Activated naive CD4-positive, alpha-beta T cell treated with anti-CD3 and anti-CD28 coated beads, Interleukin-2, amount 10 ng/mL, durations not matched to agents 7 days and 5 days (primary cell): ENCODE results near the gene PER1.
"Not testable (repeated sequence)": the region's sequence is repeated elsewhere in the genome, so short reads cannot be mapped to it uniquely, and the experiment has no call there.

Experiments
- CTCF ChIA-PET: fragments of 350-600 bp; sonication (Branson Sonifier 250); formaldehyde crosslinking; loops from one replicate; lab custom pipeline; 2021; ENCODE audit warnings: antibody characterized with exemption; lab: Charles Lee
- DNase-seq: peaks from one replicate; pipeline ENCODE4 v3.0.0-alpha.2; 2020
- H3K27ac Mint-ChIP-seq: one replicate; pipeline ENCODE4 v1.8.0; 2021; ENCODE audit warnings: mild to moderate bottlenecking, moderate library complexity, mixed read lengths
- H3K27me3 Mint-ChIP-seq: one replicate; pipeline ENCODE4 v1.8.0; 2021; ENCODE audit warnings: mild to moderate bottlenecking, mixed read lengths
- H3K36me3 Mint-ChIP-seq: one replicate; pipeline ENCODE4 v1.8.0; 2021; ENCODE audit warnings: mixed read lengths
- H3K4me1 Mint-ChIP-seq: one replicate; pipeline ENCODE4 v1.8.0; 2021; ENCODE audit warnings: mixed read lengths
- H3K4me3 Mint-ChIP-seq: one replicate; pipeline ENCODE4 v1.8.0; 2021; ENCODE audit warnings: mild to moderate bottlenecking, moderate library complexity, mixed read lengths
- H3K9me3 Mint-ChIP-seq: one replicate; pipeline ENCODE4 v1.8.0; 2021; ENCODE audit warnings: mixed read lengths

PER1 gene

GRCh38 chr17:8108972-8109660 is 43.1 kb downstream of the PER1 start:
- DNase-seq = no peak
- CTCF ChIA-PET = interaction anchor here (1.5 to 11.2 kb wide), 7 partner anchors 16 to 50 kb away, joined by 3 to 113 read pairs (median 31); no protein-coding TSS in a partner anchor
- Mint-ChIP-seq H3K27ac (no peak overlapping the region), H3K27me3 (peaks cover 83% of the 10 kb centered on the region), H3K36me3 (no peaks in the 10 kb centered on the region), H3K9me3 (no peaks in the 10 kb centered on the region), H3K4me1 (peaks cover 2% of the 10 kb centered on the region), H3K4me3 (no peak overlapping the region)

GRCh38 chr17:8106980-8107379 is 45.2 kb downstream of the PER1 start:
- not testable (repeated sequence) for H3K9me3 Mint-ChIP-seq, H3K4me1 Mint-ChIP-seq, H3K4me3 Mint-ChIP-seq, H3K27ac Mint-ChIP-seq, DNase-seq, H3K36me3 Mint-ChIP-seq
- CTCF ChIA-PET = interaction anchor here (1.0 to 11.2 kb wide), 4 partner anchors 9 to 47 kb away, joined by 5 to 113 read pairs (median 47); no protein-coding TSS in a partner anchor
- H3K27me3 Mint-ChIP-seq = peaks cover 76% of the 10 kb centered on the region

- Mint-ChIP-seq H3K9me3 (no peaks in the 10 kb centered on the region), H3K4me3 (no peak overlapping the region), H3K27ac (no peak overlapping the region), H3K4me1 (peaks cover 2% of the 10 kb centered on the region), H3K36me3 (no peaks in the 10 kb centered on the region), H3K27me3 (peaks cover 66% of the 10 kb centered on the region)
- DNase-seq = no peak
- CTCF ChIA-PET = interaction anchor here (1.0 to 11.2 kb wide), 4 partner anchors 10 to 46 kb away, joined by 5 to 113 read pairs (median 47); no protein-coding TSS in a partner anchor
Observed at GRCh38 chr17:8105957-8106398, 46.2 kb downstream of the PER1 start.

- no peaks in the 10 kb centered on the region for H3K4me1 Mint-ChIP-seq
- no peak overlapping the region for H3K27ac Mint-ChIP-seq
- no peaks in the 10 kb centered on the region for H3K9me3 Mint-ChIP-seq
- peaks cover 59% of the 10 kb centered on the region for H3K27me3 Mint-ChIP-seq
- CTCF ChIA-PET = interaction anchor here (0.7 to 11.2 kb wide), 5 partner anchors 10 to 45 kb away, joined by 3 to 113 read pairs (median 6); no protein-coding TSS in a partner anchor
- no peak for DNase-seq
- H3K4me3 Mint-ChIP-seq = no peak overlapping the region
- no peaks in the 10 kb centered on the region for H3K36me3 Mint-ChIP-seq
Observed at GRCh38 chr17:8104911-8105310, 47.3 kb downstream of the PER1 start.

- CTCF ChIA-PET = interaction anchor here (1.2 to 11.2 kb wide), 4 partner anchors 10 to 44 kb away, joined by 4 to 113 read pairs (median 46); partner anchors contain the start of gene ALOXE3
- Mint-ChIP-seq H3K9me3 (no peaks in the 10 kb centered on the region), H3K27ac (no peak overlapping the region), H3K4me3 (no peak overlapping the region), H3K36me3 (no peaks in the 10 kb centered on the region), H3K27me3 (peaks cover 48% of the 10 kb centered on the region), H3K4me1 (no peaks in the 10 kb centered on the region)
- DNase-seq = no peak
Observed at GRCh38 chr17:8103549-8103948, 48.7 kb downstream of the PER1 start.

DNA sequence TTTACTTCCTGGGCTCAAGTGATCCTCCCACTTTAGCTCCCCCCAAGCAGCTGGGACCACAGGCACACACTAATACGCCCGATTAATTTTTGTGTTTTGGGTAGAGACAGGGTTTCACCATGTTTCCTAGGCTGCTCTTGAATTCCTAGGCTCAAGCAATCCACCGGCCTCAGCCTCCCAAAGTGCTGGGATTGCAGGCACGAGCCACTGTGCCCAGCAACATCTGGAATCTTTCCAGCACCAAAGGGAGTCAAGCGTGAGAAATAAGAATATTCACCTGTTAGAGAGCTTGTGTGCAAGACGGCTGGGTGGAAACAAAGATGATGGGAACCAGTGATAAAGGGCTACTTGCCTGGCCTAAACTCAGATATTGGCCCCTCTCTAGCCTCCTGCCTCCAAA is 50.5 kb downstream of the PER1 start:
- no peak overlapping the region for H3K4me3 Mint-ChIP-seq

DNA sequence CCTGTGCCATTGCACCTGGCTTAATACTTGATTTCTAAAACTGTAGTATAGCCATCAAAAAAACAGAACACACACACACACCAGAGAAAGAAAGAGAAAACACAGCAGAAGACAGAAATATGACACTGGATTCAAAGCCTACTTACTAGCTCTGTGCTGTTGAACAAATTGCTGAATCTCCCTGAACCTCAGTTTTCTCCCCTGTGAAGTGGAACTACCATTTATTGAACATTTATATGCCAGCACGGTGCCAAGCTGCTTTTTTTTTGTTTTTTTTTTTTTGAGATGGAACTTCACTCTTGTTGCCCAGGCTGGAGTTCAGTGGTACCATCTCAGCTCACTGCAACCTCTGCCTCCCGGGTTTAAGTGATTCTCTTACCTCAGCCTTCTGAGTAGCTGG is 51.4 kb downstream of the PER1 start:
- Mint-ChIP-seq H3K4me3 (no peak overlapping the region), H3K4me1 (peaks cover 2% of the 10 kb centered on the region), H3K27me3 (peaks cover 43% of the 10 kb centered on the region), H3K9me3 (no peaks in the 10 kb centered on the region), H3K36me3 (no peaks in the 10 kb centered on the region), H3K27ac (no peak overlapping the region)
- DNase-seq = no peak
- CTCF ChIA-PET = interaction anchor here (0.6 to 3.1 kb wide), 7 partner anchors 8 to 85 kb away, joined by 3 to 13 read pairs (median 10); no protein-coding TSS in a partner anchor

More for the DNA sequence above, 50.5 kb downstream of the PER1 start:
- Mint-ChIP-seq H3K27ac (no peak overlapping the region), H3K27me3 (peaks cover 38% of the 10 kb centered on the region), H3K9me3 (no peaks in the 10 kb centered on the region), H3K4me1 (no peaks in the 10 kb centered on the region), H3K36me3 (no peaks in the 10 kb centered on the region)
- CTCF ChIA-PET = interaction anchor here (1.0 to 3.1 kb wide), 6 partner anchors 9 to 86 kb away, joined by 3 to 13 read pairs (median 10); no protein-coding TSS in a partner anchor
- DNase-seq = no peak

DNA sequence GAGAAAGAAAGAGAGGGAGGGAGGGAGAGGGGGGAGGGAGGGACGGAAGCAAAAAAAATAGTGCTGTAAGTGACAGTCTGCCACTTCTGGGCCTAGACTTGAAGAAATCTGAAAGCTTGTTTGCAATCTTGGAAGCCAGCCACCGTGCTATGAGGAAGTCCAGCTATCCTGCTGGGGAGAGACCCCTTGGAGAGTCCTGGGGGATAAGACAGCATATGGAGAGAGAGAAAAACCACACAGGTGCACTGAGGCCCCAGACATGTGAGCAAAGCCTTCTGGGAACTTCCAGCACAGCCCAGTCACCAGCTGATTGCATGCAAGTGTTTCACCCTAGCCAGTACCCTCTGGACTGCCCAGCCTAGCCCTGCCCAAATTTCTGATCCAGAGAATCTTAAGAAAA is 52.1 kb downstream of the PER1 start:
- H3K4me1 Mint-ChIP-seq = peaks cover 5% of the 10 kb centered on the region
- no peaks in the 10 kb centered on the region for H3K36me3 Mint-ChIP-seq
- no peak overlapping the region for H3K27ac Mint-ChIP-seq
- H3K4me3 Mint-ChIP-seq = no peak overlapping the region
- DNase-seq = no peak
- no peaks in the 10 kb centered on the region for H3K9me3 Mint-ChIP-seq
- H3K27me3 Mint-ChIP-seq = peaks cover 48% of the 10 kb centered on the region
- CTCF ChIA-PET = interaction anchor here (0.6 to 3.1 kb wide), 6 partner anchors 8 to 84 kb away, joined by 3 to 13 read pairs (median 10); no protein-coding TSS in a partner anchor

- CTCF ChIA-PET = interaction anchor here (0.7 to 1.2 kb wide), 2 partner anchors 14 to 36 kb away, joined by 3 to 5 read pairs; no protein-coding TSS in a partner anchor
- Mint-ChIP-seq H3K4me3 (no peak overlapping the region), H3K9me3 (no peaks in the 10 kb centered on the region), H3K27ac (no peak overlapping the region), H3K27me3 (peaks cover 54% of the 10 kb centered on the region), H3K4me1 (peaks cover 18% of the 10 kb centered on the region), H3K36me3 (no peaks in the 10 kb centered on the region)
- no peak for DNase-seq
Observed at GRCh38 chr17:8096541-8096940, 55.7 kb downstream of the PER1 start.

DNA sequence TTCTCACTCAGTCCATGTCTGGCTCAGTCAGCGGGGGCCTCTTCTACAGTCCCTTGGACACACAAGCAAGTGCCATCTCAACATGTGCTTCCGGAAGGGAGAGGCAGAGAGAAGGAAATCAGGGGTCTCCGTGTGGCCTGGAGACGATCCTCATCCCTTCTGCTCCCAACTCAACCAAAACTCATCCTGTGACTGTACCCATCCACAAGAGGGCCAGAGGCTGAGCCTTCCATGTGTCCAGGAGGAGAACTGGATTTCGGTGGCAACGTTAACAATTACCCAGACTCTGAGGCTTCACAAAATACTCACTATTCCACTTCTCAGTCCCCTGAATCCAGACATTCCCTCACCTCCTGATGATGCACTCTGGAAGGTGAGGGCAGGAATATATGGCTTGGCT is 56.8 kb downstream of the PER1 start:
- Mint-ChIP-seq H3K4me3 (no peak overlapping the region), H3K36me3 (no peaks in the 10 kb centered on the region), H3K27me3 (peaks cover 65% of the 10 kb centered on the region), H3K4me1 (peaks cover 21% of the 10 kb centered on the region), H3K27ac (no peak overlapping the region), H3K9me3 (no peaks in the 10 kb centered on the region)
- CTCF ChIA-PET = interaction anchor here (1.2 to 3.9 kb wide), 4 partner anchors 11 to 23 kb away, joined by 5 to 85 read pairs (median 30); partner anchors contain the start of gene ALOXE3
- no peak for DNase-seq

GRCh38 chr17:8091033-8091687 is 61.0 kb downstream of the PER1 start:
- no peak overlapping the region for H3K27ac Mint-ChIP-seq
- no peaks in the 10 kb centered on the region for H3K36me3 Mint-ChIP-seq
- DNase-seq = no peak
- H3K9me3 Mint-ChIP-seq = no peaks in the 10 kb centered on the region
- H3K4me3 Mint-ChIP-seq = no peak overlapping the region
- CTCF ChIA-PET = interaction anchor here (0.5 to 3.9 kb wide), 8 partner anchors 10 to 693 kb away, joined by 3 to 21 read pairs (median 4); no protein-coding TSS in a partner anchor
- peaks cover 20% of the 10 kb centered on the region for H3K4me1 Mint-ChIP-seq
- peaks cover 92% of the 10 kb centered on the region for H3K27me3 Mint-ChIP-seq
